Heart right ventricle (tissue), 16 donors: ENCODE results near the gene CSNK1A1. TPM values are rescaled to one million over a fixed set of nuclear protein-coding genes. Genes with fewer than 3 reads are reported as not detected.
"Not testable (repeated sequence)": the region's sequence is repeated elsewhere in the genome, so short reads cannot be mapped to it uniquely, and the experiment has no call there.

Source experiments
- ATAC-seq, 8 donors: fragments of 200-7000 bp; cut with Tn5 transposase; one replicate each; pipeline ENCODE4 v1.9.1; 2020; ENCODE audit warnings: mild to moderate bottlenecking in 8 of 8, moderate library complexity in 8 of 8, moderate number of reproducible peaks in 1 of 8
- DNase-seq, 2 donors: peaks; one replicate each; pipeline ENCODE4 v3.0.0-alpha.2; 2020
- H3K27ac ChIP-seq, 10 donors: fragments of 200-600 bp; sonication (generic) in 2 of 10; one replicate each; pipeline versions ENCODE4 v1.5.0 to v1.8.0; 2020 to 2022; ENCODE audit warnings: mild to moderate bottlenecking in 3 of 10
- H3K27me3 ChIP-seq, 7 donors: fragments of 200-600 bp; one replicate each; pipeline ENCODE4 v1.8.0; 2021 to 2022; ENCODE audit warnings: mild to moderate bottlenecking in 2 of 7
- H3K36me3 ChIP-seq, 9 donors: fragments of 200-600 bp; sonication (generic) in 1 of 9; one replicate each; pipeline versions ENCODE4 v1.5.0 to v1.8.0; 2020 to 2022; ENCODE audit warnings: mild to moderate bottlenecking in 2 of 9
- H3K4me1 ChIP-seq, 9 donors: fragments of 200-600 bp; sonication (generic) in 1 of 9; one replicate each; pipeline versions ENCODE4 v1.5.0 to v1.8.0; 2020 to 2022; ENCODE audit warnings: mild to moderate bottlenecking in 4 of 9
- H3K4me3 ChIP-seq, 10 donors: fragments of 200-600 bp; sonication (generic) in 2 of 10; one replicate each; pipeline versions ENCODE4 v1.5.0 to v1.8.0; 2020 to 2022; ENCODE audit warnings: mild to moderate bottlenecking in 7 of 10, moderate library complexity in 2 of 10
- H3K9me3 ChIP-seq, 11 donors: fragments of 200-600 bp in 10 of 11; sonication (generic) in 2 of 11; one replicate each; pipeline versions ENCODE4 v1.5.0 to v1.8.0; 2013 to 2022; ENCODE audit warnings: mild to moderate bottlenecking in 2 of 11, control low read depth in 1 of 11, moderate library complexity in 1 of 11
- WGBS, 2 donors: extraction: QIAGEN DNeasy Blood & Tissue Kit; methylation state at CpG; one replicate each; pipeline ENCODE4 v1.1.7; 2013; ENCODE audit warnings: inconsistent platforms in 1 of 2; 5-methylcytosine and 5-hydroxymethylcytosine counted together
- intact Hi-C, 10 donors: fragments of 100-400 bp; cut with DNase I; formaldehyde crosslinking; loops; one replicate each; pipeline versions ENCODE4 v1.11.1 to v1.14.2; 2022
- long read RNA-seq, 3 donors: library from polyadenylated mRNA; unstranded; transcript quantifications; one replicate each; pipeline ENCODE4 v2.0.0, GENCODE V29; 2020 to 2021
- polyA plus RNA-seq, 2 donors: library from polyadenylated mRNA; stranded (reverse); fragments of 200-250 nt; gene quantifications; one replicate each; pipeline ENCODE4 v1.2.3, GENCODE V29; 2013
- total RNA-seq, 10 donors: library from RNA; stranded (reverse); fragmentation: NEBNext Ultra II Directional in 3 of 10; extraction: Animal tissue kit (Norgen Biotek cat#: 25700) in 3 of 10; gene quantifications; one replicate each; pipeline versions ENCODE4 v1.2.1 to v1.2.4, GENCODE V29; 2021 to 2023
- TF ChIP-seq, protein P1 (sequence below), 9 donors: fragments of 200-600 bp; sonication (generic) in 2 of 9; IDR thresholded peaks; one replicate each; pipeline versions ENCODE4 v1.5.0 to v1.8.0; 2021 to 2022; ENCODE audit warnings: antibody characterized with exemption in 9 of 9, mild to moderate bottlenecking in 5 of 9, moderate library complexity in 1 of 9
- donor health status: Arrhythmogenic right ventricular cardiomyopathy.
- donor health status: ischemic (EF 13 %, LVEDD 7.1; RV severe dilation, severe dysfunction).
- donor health status: healthy with polysubstance abuse.
- donor health status: DM: no; HTN: yes; CAD: no.
- donor health status: DM: no; HTN: no; CAD: no.
- donor health status: ischemic (EF 25% LVEDD 6.9; RV normal size, moderate dysfunction).
- donor health status: ischemic (EF 25% LVEDD 5.7; RV mildly dilated, moderate dysfunction).
- donor health status: healthy.
- donor health status: DM: yes; HTN: yes; CAD: no.
- donor health status: Ischemic cardiomyopathy.
- donor health status: ischemic (EF 35%, LVEDD 5.7; RV mildly dilated, moderate dysfunction).
- donor health status: nonischemic (EF 11% LVEDD 7.7; RV severe dilation, severe dysfunction).
- donor health status: DM: yes; HTN: yes; CAD: no.
- donor health status: PGD.
- donor health status: ischemic (EF 29% LVEDD 5.4; RV normal size, mild dysfunction).
- donor health status: nonischemic (EF 23%, LVEDD 6.1; RV moderate dilation, normal function).

CSNK1A1 gene
- total RNA-seq (100 to 1,000 TPM; 174 to 363 (median 224) TPM), polyA plus RNA-seq (10 to 100 TPM; 47.9 to 76.0 TPM)
- long read RNA-seq, donor 1, full-length matches to known transcripts = 169 of 196 reads
- long read RNA-seq, donor 1, partial matches to known transcripts = 10 of 196 reads
- long read RNA-seq, donor 1, other reads (novel, unspliced or antisense) = 17 of 196 reads
- long read RNA-seq, donor 2, full-length matches to known transcripts = 183 of 233 reads
- long read RNA-seq, donor 2, partial matches to known transcripts = 17 of 233 reads
- long read RNA-seq, donor 2, other reads (novel, unspliced or antisense) = 33 of 233 reads
- long read RNA-seq, donor 3, full-length matches to known transcripts = 417 of 620 reads
- long read RNA-seq, donor 3, partial matches to known transcripts = 66 of 620 reads
- long read RNA-seq, donor 3, other reads (novel, unspliced or antisense) = 137 of 620 reads

DNA sequence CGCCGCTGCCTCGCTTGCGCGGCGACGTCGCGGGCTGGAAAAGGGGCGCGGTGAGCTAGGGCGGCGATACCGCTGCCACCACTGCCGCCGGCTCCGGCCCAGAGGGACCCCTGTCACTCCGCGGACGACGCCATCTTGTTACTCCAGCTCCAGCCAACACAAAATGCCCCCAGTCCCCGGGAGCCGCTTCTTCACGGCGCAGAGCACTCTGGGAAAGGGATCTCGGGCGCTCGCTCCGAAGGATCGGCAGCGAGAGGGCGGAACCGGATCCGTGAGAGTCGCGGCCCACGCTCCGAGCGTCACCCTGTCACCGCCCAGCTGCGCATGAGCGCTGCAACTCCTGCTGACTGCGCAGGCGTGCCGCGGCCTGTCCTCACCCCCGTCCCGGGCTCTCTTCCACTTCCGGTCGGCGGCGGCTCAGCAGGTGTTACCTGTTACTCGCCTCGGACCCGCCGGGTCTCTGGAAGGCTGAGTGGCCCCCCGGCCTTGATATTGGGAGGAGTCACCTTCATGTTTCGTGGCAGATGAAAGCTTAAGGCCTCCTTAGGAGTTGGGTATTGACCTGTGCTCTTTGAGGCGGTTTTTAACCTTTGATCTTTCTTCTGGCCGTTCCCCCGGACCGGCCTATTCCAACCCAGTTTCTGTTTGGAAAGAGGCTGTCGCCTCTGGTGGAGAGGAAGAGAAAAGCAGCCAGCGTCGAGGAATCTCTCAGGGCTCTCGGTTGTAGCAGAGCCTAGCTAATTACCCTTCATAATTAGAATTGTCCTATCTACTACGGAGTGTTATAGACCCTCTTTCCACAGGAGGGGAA lies at the start of gene CSNK1A1:
Gene CSNK1A1, minus strand, starts transcription at position 213 of the 811 bp plus-strand sequence. CDS start 475 bp downstream, outside the sequence.
- Histone ChIP-seq H3K9me3 (no peaks in the 10 kb centered on the region), H3K27ac (peak within 1 kb of the TSS; percentile 88 to 100 (median 99)), H3K36me3 (peaks cover 0 to 35% (median 9%) of the 10 kb centered on the region in 9 donors), H3K4me3 (peak within 1 kb of the TSS; percentile 53 to 99 (median 84)), H3K27me3 (no peaks in the 10 kb centered on the region), H3K4me1 (peaks cover 7 to 49% (median 40%) of the 10 kb centered on the region in 9 donors)
- ATAC-seq = peak; percentile 96 to 99 (median 98)
- intact Hi-C loops = loop anchor here in 7 of 10 donors (1.0 to 10.0 kb wide), 8 partner anchors 34 to 109 kb away; no protein-coding TSS in a partner anchor
- 0% methylated on average over 67 of the region's 67 CpGs for WGBS, 2 donors
- DNase-seq = peak; percentile 98 to 99
- TF ChIP-seq, protein P1, sequence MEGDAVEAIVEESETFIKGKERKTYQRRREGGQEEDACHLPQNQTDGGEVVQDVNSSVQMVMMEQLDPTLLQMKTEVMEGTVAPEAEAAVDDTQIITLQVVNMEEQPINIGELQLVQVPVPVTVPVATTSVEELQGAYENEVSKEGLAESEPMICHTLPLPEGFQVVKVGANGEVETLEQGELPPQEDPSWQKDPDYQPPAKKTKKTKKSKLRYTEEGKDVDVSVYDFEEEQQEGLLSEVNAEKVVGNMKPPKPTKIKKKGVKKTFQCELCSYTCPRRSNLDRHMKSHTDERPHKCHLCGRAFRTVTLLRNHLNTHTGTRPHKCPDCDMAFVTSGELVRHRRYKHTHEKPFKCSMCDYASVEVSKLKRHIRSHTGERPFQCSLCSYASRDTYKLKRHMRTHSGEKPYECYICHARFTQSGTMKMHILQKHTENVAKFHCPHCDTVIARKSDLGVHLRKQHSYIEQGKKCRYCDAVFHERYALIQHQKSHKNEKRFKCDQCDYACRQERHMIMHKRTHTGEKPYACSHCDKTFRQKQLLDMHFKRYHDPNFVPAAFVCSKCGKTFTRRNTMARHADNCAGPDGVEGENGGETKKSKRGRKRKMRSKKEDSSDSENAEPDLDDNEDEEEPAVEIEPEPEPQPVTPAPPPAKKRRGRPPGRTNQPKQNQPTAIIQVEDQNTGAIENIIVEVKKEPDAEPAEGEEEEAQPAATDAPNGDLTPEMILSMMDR (IDR thresholded peaks at IDR 0.05) = peak; percentile 64 to 87 (median 81)

DNA sequence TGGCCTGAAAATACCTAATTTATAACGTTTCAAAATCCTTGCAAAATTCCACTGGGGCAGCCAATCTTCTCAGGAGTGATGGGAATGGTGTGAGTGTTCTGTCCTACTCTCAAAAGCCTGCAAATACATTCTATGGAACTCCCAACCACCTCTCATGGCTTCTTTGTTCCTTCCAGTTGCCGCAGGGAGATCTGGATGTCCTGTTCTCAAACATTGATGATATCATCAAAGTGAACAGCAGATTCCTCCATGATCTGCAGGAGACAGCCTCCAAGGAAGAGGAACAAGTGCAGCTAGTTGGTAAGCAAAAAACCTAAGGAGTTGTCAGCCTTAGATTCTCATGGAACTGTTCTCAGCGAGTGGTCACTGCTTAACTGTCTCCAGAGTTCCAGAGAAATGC lies 49.7 kb upstream of the CSNK1A1 start:
- Histone ChIP-seq H3K27me3 (no peaks in the 10 kb centered on the region), H3K27ac (no peak overlapping the region), H3K9me3 (peaks cover 0 to 4% (median 0%) of the 10 kb centered on the region in 11 donors), H3K4me3 (no peak overlapping the region), H3K4me1 (peaks cover 4 to 36% (median 15%) of the 10 kb centered on the region in 9 donors), H3K36me3 (peaks cover 0 to 72% (median 14%) of the 10 kb centered on the region in 9 donors)
- intact Hi-C loops = no loop called here
- TF ChIP-seq, protein P1 (IDR thresholded peaks at IDR 0.05) = no peak
- 82 to 85% methylated on average over 3 of the region's 3 CpGs for WGBS, 2 donors
- ATAC-seq (no peak), DNase-seq (no peak)

- DNase-seq (no peak), ATAC-seq (no peak)
- TF ChIP-seq, protein P1 (IDR thresholded peaks at IDR 0.05) = no peak
- Histone ChIP-seq H3K36me3 (peaks cover 0 to 59% (median 14%) of the 10 kb centered on the region in 9 donors), H3K27ac (no peak overlapping the region), H3K9me3 (peaks cover 0 to 4% (median 0%) of the 10 kb centered on the region in 11 donors), H3K4me3 (no peak overlapping the region), H3K4me1 (peaks cover 0 to 42% (median 15%) of the 10 kb centered on the region in 9 donors), H3K27me3 (no peaks in the 10 kb centered on the region)
- WGBS, 2 donors = 91 to 93% methylated on average over 4 of the region's 4 CpGs
- intact Hi-C loops = no loop called here
These were observed 48.1 kb upstream of the CSNK1A1 start for GRCh38 chr5:149599375-149599774.

GRCh38 chr5:149598966-149599365 lies 47.7 kb upstream of the CSNK1A1 start:
- DNase-seq (no peak), ATAC-seq (no peak)
- WGBS, 2 donors = 89 to 96% methylated on average over 3 of the region's 3 CpGs
- H3K36me3 ChIP-seq = peaks cover 0 to 55% (median 14%) of the 10 kb centered on the region in 9 donors
- intact Hi-C loops = no loop called here
- H3K4me3 ChIP-seq = no peak overlapping the region
- H3K9me3 ChIP-seq = peaks cover 0 to 4% (median 0%) of the 10 kb centered on the region in 11 donors
- H3K27ac ChIP-seq = no peak overlapping the region
- H3K27me3 ChIP-seq = no peaks in the 10 kb centered on the region
- H3K4me1 ChIP-seq = peaks cover 0 to 46% (median 15%) of the 10 kb centered on the region in 9 donors
- TF ChIP-seq, protein P1 (IDR thresholded peaks at IDR 0.05) = no peak

DNA sequence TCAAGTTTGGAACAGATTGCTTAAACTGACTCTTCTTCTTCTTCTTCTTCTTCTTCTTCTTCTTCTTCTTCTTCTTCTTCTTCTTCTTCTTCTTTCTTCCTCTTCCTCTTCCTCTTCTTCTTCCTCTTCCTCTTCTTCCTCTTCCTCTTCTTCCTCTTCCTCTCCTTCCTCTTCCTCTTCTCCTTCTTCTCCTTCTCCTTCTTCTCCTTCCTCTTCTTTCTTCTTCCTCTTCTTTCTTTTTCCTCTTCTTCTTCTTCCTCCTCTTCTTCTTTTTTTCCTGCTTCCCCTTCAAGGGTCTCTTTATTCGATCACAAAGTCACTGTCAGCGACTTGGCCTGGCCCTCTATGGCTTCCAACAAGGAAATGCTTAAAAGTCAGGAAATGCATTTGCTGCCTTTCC lies 47.0 kb upstream of the CSNK1A1 start:
- peaks cover 0 to 47% (median 15%) of the 10 kb centered on the region in 9 donors for H3K4me1 ChIP-seq
- H3K27me3 ChIP-seq, H3K27ac ChIP-seq, H3K9me3 ChIP-seq, intact Hi-C loops, ATAC-seq, DNase-seq, H3K4me3 ChIP-seq: not testable (repeated sequence)
- 82 to 89% methylated on average over 2 of the region's 2 CpGs for WGBS, 2 donors
- H3K36me3 ChIP-seq = peaks cover 0 to 48% (median 9%) of the 10 kb centered on the region in 9 donors
